Measurements from ENCODE around the gene MAP4. TPM values are rescaled to one million over a fixed set of nuclear protein-coding genes. Genes with fewer than 3 reads are reported as not detected.
A peak's percentile ranks its signal among the peaks of the same experiment; 100 is the strongest.

The MAP4 gene
- total and polyA plus RNA-seq, 2 of the 13 experiments (the other 11 are each of a cell fraction or from before 2014, with no cell fraction given), result 33.1 to 38.7 TPM

DNA sequence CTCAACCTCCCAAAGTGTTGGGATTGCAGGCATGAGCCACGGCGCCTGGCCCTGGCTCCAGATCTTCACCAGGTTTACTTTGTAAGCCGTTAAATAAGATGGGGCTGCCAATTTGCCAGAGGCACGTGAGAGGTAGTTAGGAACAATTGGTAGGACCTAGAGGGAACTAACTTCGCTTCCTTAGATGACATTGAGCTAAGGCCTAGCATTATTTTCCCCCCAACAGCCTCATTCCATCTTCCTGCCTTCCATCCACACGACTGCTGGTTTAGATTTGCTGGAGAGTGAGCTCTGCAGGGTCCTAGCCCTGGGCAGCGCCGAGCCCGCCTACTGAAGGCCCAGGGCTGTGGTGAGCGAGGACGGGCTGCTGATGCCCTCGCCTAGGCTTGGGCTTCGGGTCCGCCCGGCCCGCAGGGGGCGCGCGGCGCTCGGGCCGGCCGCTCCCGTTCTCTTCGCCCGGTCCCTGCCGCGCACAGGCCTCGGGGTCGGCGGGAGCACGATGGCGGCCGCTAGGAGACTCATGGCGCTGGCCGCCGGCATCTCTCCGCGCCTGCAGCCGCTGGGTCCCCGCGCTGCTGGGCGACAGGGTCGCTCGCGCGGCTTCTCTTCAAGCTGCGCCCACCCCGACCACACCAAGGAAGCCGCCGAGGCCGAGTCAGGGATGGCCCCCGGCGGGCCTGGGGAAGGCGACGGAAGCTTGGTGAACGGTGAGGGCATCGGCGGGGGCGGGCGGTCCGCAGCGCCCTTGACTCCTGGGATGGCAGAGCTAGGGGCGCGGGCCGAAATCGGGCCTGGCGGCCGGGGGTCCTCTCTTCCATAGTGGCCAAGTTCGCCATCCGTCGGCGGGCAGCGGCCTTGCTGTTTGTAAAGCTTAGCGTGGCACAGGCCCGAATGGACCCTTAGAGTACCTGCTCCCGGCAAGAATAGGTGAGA lies 191.4 kb downstream of the MAP4 start (continued):
- TF ChIP-seq ETV6 (CRISPR knock-in tag; conservative IDR thresholded peaks at IDR 0.05) (0 out of 2 replicates have a peak, but pooled peaks have one; percentile 20), ZNF20 (CRISPR knock-in tag; IDR thresholded peaks at IDR 0.05) (no peak), JUNB (CRISPR knock-in tag; IDR thresholded peaks at IDR 0.05; ENCODE audit: borderline replicate concordance) (no peak), ZBTB1 (CRISPR knock-in tag; IDR thresholded peaks at IDR 0.05; ENCODE audit: borderline replicate concordance) (no peak), ZSCAN12 (CRISPR knock-in tag; IDR thresholded peaks at IDR 0.05) (no peak; the same call in 1 of the 2 replicates), ZNF749 (CRISPR knock-in tag; IDR thresholded peaks at IDR 0.05; ENCODE audit: borderline replicate concordance) (peak; percentile 97), ZNF121 (CRISPR knock-in tag; IDR thresholded peaks at IDR 0.05) (no peak), HMG20A (CRISPR knock-in tag; IDR thresholded peaks at IDR 0.05; ENCODE audit: borderline replicate concordance) (no peak), SP4 (CRISPR knock-in tag; IDR thresholded peaks at IDR 0.05) (peak; percentile 71; the same call in 1 of the 2 replicates), SMAD9 (CRISPR knock-in tag; IDR thresholded peaks at IDR 0.05) (no peak), MLLT10 (CRISPR knock-in tag; IDR thresholded peaks at IDR 0.05) (no peak), SSRP1 (CRISPR knock-in tag; IDR thresholded peaks at IDR 0.05) (no peak), TCF12 (IDR thresholded peaks at IDR 0.05) (no peak), TCF12 (CRISPR knock-in tag; IDR thresholded peaks at IDR 0.05) (peak; percentile 75; the same call in 1 of the 2 replicates), ZNF124 (CRISPR knock-in tag; IDR thresholded peaks at IDR 0.05) (no peak), NR1H2 (CRISPR knock-in tag; IDR thresholded peaks at IDR 0.05; ENCODE audit: borderline replicate concordance, low read depth) (0 out of 2 replicates have a peak, but pooled peaks have one; percentile 38)
- TF ChIP-seq, protein P1, sequence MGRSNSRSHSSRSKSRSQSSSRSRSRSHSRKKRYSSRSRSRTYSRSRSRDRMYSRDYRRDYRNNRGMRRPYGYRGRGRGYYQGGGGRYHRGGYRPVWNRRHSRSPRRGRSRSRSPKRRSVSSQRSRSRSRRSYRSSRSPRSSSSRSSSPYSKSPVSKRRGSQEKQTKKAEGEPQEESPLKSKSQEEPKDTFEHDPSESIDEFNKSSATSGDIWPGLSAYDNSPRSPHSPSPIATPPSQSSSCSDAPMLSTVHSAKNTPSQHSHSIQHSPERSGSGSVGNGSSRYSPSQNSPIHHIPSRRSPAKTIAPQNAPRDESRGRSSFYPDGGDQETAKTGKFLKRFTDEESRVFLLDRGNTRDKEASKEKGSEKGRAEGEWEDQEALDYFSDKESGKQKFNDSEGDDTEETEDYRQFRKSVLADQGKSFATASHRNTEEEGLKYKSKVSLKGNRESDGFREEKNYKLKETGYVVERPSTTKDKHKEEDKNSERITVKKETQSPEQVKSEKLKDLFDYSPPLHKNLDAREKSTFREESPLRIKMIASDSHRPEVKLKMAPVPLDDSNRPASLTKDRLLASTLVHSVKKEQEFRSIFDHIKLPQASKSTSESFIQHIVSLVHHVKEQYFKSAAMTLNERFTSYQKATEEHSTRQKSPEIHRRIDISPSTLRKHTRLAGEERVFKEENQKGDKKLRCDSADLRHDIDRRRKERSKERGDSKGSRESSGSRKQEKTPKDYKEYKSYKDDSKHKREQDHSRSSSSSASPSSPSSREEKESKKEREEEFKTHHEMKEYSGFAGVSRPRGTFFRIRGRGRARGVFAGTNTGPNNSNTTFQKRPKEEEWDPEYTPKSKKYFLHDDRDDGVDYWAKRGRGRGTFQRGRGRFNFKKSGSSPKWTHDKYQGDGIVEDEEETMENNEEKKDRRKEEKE (IDR thresholded peaks at IDR 0.05), result no peak
- TF ChIP-seq, protein P2, sequence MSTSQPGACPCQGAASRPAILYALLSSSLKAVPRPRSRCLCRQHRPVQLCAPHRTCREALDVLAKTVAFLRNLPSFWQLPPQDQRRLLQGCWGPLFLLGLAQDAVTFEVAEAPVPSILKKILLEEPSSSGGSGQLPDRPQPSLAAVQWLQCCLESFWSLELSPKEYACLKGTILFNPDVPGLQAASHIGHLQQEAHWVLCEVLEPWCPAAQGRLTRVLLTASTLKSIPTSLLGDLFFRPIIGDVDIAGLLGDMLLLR (CRISPR knock-in tag; IDR thresholded peaks at IDR 0.05), result peak; percentile 93
- TF ChIP-seq, protein P3, sequence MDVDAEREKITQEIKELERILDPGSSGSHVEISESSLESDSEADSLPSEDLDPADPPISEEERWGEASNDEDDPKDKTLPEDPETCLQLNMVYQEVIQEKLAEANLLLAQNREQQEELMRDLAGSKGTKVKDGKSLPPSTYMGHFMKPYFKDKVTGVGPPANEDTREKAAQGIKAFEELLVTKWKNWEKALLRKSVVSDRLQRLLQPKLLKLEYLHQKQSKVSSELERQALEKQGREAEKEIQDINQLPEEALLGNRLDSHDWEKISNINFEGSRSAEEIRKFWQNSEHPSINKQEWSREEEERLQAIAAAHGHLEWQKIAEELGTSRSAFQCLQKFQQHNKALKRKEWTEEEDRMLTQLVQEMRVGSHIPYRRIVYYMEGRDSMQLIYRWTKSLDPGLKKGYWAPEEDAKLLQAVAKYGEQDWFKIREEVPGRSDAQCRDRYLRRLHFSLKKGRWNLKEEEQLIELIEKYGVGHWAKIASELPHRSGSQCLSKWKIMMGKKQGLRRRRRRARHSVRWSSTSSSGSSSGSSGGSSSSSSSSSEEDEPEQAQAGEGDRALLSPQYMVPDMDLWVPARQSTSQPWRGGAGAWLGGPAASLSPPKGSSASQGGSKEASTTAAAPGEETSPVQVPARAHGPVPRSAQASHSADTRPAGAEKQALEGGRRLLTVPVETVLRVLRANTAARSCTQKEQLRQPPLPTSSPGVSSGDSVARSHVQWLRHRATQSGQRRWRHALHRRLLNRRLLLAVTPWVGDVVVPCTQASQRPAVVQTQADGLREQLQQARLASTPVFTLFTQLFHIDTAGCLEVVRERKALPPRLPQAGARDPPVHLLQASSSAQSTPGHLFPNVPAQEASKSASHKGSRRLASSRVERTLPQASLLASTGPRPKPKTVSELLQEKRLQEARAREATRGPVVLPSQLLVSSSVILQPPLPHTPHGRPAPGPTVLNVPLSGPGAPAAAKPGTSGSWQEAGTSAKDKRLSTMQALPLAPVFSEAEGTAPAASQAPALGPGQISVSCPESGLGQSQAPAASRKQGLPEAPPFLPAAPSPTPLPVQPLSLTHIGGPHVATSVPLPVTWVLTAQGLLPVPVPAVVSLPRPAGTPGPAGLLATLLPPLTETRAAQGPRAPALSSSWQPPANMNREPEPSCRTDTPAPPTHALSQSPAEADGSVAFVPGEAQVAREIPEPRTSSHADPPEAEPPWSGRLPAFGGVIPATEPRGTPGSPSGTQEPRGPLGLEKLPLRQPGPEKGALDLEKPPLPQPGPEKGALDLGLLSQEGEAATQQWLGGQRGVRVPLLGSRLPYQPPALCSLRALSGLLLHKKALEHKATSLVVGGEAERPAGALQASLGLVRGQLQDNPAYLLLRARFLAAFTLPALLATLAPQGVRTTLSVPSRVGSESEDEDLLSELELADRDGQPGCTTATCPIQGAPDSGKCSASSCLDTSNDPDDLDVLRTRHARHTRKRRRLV (CRISPR knock-in tag; IDR thresholded peaks at IDR 0.05), result peak; percentile 20; the same call in 1 of the 2 replicates
- TF ChIP-seq, protein P4, sequence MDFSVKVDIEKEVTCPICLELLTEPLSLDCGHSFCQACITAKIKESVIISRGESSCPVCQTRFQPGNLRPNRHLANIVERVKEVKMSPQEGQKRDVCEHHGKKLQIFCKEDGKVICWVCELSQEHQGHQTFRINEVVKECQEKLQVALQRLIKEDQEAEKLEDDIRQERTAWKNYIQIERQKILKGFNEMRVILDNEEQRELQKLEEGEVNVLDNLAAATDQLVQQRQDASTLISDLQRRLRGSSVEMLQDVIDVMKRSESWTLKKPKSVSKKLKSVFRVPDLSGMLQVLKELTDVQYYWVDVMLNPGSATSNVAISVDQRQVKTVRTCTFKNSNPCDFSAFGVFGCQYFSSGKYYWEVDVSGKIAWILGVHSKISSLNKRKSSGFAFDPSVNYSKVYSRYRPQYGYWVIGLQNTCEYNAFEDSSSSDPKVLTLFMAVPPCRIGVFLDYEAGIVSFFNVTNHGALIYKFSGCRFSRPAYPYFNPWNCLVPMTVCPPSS (IDR thresholded peaks at IDR 0.05), result no peak
